ENCODE data around the gene OR4D5.

OR4D5 gene

DNA sequence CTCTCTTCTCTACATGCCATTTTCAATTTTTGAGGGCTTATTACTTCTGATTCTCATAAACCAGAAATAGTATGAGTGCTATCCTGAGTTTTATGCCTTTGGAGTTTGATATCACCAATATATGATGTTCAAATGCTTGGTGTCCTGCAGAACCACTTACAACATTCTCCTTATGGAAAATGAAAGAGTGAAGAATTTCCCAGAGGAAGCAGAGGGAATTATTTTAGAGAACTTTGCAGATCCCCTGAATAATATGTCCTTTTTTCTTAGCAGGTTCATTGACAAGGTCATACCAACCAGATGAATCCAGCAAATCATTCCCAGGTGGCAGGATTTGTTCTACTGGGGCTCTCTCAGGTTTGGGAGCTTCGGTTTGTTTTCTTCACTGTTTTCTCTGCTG is at the start of gene OR4D5:
Gene OR4D5 (plus strand): TSS at position 301 of the 400 bp plus-strand sequence. CDS start 0 bp downstream, at position 301.
- Histone ChIP-seq H3K36me3 (ENCODE audit: control insufficient read depth, insufficient read depth, low read length, severe bottlenecking) (no peaks in the 10 kb centered on the region), H3K9me3 (ENCODE audit: control insufficient read depth, low read length) (no peaks in the 10 kb centered on the region), H3K9ac (ENCODE audit: low read length) (no peak within 1 kb of the TSS), H3K4me1 (ENCODE audit: control insufficient read depth, insufficient read depth, low read length) (no peaks in the 10 kb centered on the region), H3K27me3 (replicated peaks; ENCODE audit: control insufficient read depth, insufficient read depth, low read length) (no peaks in the 10 kb centered on the region), H3K4me3 (ENCODE audit: low read length) (no peak within 1 kb of the TSS)
- DNase-seq (ENCODE audit: low read depth), result no peak

DNA sequence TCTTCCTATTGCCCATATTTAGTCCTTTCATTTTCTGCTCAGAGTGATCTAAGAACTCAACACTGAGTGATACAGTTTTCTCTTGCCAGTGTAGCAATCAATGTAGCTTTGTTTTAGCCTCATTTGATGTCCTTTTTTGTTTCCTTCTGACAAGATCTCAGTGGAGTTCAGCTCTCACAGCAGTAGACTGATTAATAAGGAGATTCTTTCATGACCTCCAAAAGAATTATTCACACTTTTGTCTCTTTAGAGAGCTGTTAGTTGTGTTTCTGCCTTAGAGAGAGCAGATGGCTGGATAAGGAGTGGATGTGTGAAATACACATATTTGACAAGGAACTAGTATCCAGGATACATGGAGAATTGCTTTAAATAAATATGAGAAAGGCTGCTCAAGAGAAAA is 47.4 kb upstream of the OR4D5 start:
- Histone ChIP-seq H3K4me3 (ENCODE audit: low read length) (no peak overlapping the region), H3K27me3 (replicated peaks; ENCODE audit: control insufficient read depth, insufficient read depth, low read length) (no peaks in the 10 kb centered on the region), H3K9ac (ENCODE audit: low read length) (no peak overlapping the region), H3K4me1 (ENCODE audit: control insufficient read depth, insufficient read depth, low read length) (no peaks in the 10 kb centered on the region), H3K36me3 (ENCODE audit: control insufficient read depth, insufficient read depth, low read length, severe bottlenecking) (no peaks in the 10 kb centered on the region), H3K9me3 (ENCODE audit: control insufficient read depth, low read length) (no peaks in the 10 kb centered on the region)
- no peak for DNase-seq (ENCODE audit: low read depth)

DNA sequence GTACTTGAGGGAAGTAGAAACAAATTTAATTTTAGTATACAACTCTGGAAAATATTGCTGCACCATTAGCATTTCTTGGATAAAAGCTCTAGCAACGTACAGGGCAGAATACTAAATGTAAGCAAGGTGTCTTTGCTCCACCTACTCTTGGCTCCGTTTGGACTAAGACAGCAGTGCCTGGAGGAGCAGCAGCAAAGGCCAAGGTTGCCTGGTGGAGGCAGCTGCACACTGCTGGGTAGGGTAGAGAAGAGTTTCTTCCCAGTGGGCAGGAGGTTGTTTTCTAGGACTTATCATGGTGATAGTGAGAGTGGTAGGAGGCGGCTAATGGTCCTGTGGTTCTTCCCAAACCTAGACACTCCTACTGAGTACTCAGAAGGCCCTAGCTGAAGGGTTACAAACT is 39.6 kb upstream of the OR4D5 start:
- Histone ChIP-seq H3K4me3 (ENCODE audit: low read length) (no peak overlapping the region), H3K4me1 (ENCODE audit: control insufficient read depth, insufficient read depth, low read length) (no peaks in the 10 kb centered on the region), H3K9me3 (ENCODE audit: control insufficient read depth, low read length) (no peaks in the 10 kb centered on the region), H3K36me3 (ENCODE audit: control insufficient read depth, insufficient read depth, low read length, severe bottlenecking) (no peaks in the 10 kb centered on the region), H3K9ac (ENCODE audit: low read length) (no peak overlapping the region), H3K27me3 (replicated peaks; ENCODE audit: control insufficient read depth, insufficient read depth, low read length) (no peaks in the 10 kb centered on the region)
- no peak for DNase-seq (ENCODE audit: low read depth)

DNA sequence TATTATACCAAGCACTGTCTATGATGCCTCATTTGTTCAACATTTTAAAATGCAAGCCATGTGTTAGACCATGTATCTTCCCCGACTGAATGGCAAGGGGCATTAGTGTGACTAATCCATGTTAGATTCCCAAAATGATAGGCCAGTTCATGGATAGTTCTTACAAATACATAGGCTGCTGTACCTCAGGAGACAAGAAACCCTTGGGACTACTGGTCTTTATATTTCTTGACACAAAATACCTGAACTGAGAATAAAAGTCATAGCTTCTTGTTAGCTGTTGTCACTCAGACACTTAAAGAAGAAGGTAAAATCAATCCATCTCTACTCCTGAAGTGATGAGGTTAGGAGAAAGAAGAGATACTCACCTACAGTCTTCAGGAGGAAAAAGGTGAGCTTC is 37.5 kb upstream of the OR4D5 start, which contains the start of gene OR8D4:
Gene OR8D4 (plus strand): TSS at position 301 of the 400 bp plus-strand sequence. CDS start 4,265 bp downstream, outside the sequence.
- DNase-seq (ENCODE audit: low read depth), result no peak
- Histone ChIP-seq H3K9ac (ENCODE audit: low read length) (no peak within 1 kb of the TSS), H3K27me3 (replicated peaks; ENCODE audit: control insufficient read depth, insufficient read depth, low read length) (no peaks in the 10 kb centered on the region), H3K4me3 (ENCODE audit: low read length) (no peak within 1 kb of the TSS), H3K9me3 (ENCODE audit: control insufficient read depth, low read length) (no peaks in the 10 kb centered on the region), H3K4me1 (ENCODE audit: control insufficient read depth, insufficient read depth, low read length) (no peaks in the 10 kb centered on the region), H3K36me3 (ENCODE audit: control insufficient read depth, insufficient read depth, low read length, severe bottlenecking) (no peaks in the 10 kb centered on the region)

DNA sequence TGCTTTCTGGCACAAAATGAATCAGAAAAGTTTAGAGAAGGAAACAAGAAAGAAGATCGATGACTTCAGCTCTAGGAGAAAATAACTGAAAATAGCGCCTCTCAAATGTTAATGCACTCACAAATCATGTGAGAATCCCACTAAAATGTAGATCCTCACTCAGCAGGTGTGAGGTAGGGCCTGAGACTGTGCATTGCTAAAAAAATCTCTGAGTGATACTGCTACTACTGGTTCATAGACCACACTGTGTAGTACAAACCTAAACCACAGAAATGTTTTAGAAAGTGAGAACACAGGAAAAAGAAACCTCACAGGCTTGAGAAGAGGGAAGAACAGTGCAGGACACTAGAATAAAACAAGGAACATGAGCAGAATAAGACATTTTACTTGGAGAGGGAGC is 35.5 kb upstream of the OR4D5 start:
- Histone ChIP-seq H3K27me3 (replicated peaks; ENCODE audit: control insufficient read depth, insufficient read depth, low read length) (no peaks in the 10 kb centered on the region), H3K36me3 (ENCODE audit: control insufficient read depth, insufficient read depth, low read length, severe bottlenecking) (no peaks in the 10 kb centered on the region), H3K9ac (ENCODE audit: low read length) (no peak overlapping the region), H3K9me3 (ENCODE audit: control insufficient read depth, low read length) (no peaks in the 10 kb centered on the region), H3K4me1 (ENCODE audit: control insufficient read depth, insufficient read depth, low read length) (no peaks in the 10 kb centered on the region), H3K4me3 (ENCODE audit: low read length) (no peak overlapping the region)
- DNase-seq (ENCODE audit: low read depth), result no peak

DNA sequence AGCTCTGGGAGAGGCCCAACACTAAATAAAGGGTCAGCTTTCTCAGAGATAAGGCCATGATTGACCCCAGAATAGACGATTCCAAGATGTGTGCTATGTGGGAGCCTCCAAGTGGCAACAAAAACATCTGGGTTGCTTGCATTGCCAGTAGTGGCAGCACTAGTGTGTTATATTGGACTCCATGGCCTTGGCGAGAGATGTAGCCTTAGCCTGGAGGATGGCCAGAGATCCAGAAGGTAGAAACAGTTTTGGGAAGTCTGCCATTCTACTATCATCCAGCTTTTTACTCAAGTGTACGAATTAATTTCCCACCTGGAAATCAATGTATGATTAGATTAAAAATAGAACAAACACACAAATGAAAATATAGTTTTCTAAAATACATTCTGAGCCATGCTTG is 34.5 kb upstream of the OR4D5 start:
- Histone ChIP-seq H3K9me3 (ENCODE audit: control insufficient read depth, low read length) (no peaks in the 10 kb centered on the region), H3K4me1 (ENCODE audit: control insufficient read depth, insufficient read depth, low read length) (no peaks in the 10 kb centered on the region), H3K27me3 (replicated peaks; ENCODE audit: control insufficient read depth, insufficient read depth, low read length) (no peaks in the 10 kb centered on the region), H3K9ac (ENCODE audit: low read length) (no peak overlapping the region), H3K4me3 (ENCODE audit: low read length) (no peak overlapping the region), H3K36me3 (ENCODE audit: control insufficient read depth, insufficient read depth, low read length, severe bottlenecking) (no peaks in the 10 kb centered on the region)
- DNase-seq (ENCODE audit: low read depth), result no peak

DNA sequence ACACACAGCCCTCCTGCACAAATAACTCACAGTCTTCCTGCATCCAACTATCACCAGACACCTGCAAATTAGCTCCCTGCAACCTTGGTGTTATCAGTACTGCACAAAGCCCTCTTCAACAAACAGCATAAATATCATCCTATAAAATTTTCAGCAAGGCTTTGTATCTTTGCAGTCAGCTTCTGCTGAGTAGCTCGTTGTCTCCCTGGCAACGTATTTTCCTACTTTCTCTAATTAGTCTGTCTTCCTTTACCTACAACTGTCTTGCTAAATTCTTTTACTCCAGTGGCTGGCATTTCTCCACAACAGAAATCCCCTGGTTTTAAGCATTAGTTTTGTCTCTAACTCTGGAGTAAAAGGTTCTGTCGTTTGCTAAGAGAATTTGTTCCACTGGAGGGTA is 33.6 kb upstream of the OR4D5 start:
- Histone ChIP-seq H3K9ac (ENCODE audit: low read length) (no peak overlapping the region), H3K9me3 (ENCODE audit: control insufficient read depth, low read length) (no peaks in the 10 kb centered on the region), H3K4me1 (ENCODE audit: control insufficient read depth, insufficient read depth, low read length) (no peaks in the 10 kb centered on the region), H3K4me3 (ENCODE audit: low read length) (no peak overlapping the region), H3K27me3 (replicated peaks; ENCODE audit: control insufficient read depth, insufficient read depth, low read length) (no peaks in the 10 kb centered on the region), H3K36me3 (ENCODE audit: control insufficient read depth, insufficient read depth, low read length, severe bottlenecking) (no peaks in the 10 kb centered on the region)
- DNase-seq (ENCODE audit: low read depth), result no peak

DNA sequence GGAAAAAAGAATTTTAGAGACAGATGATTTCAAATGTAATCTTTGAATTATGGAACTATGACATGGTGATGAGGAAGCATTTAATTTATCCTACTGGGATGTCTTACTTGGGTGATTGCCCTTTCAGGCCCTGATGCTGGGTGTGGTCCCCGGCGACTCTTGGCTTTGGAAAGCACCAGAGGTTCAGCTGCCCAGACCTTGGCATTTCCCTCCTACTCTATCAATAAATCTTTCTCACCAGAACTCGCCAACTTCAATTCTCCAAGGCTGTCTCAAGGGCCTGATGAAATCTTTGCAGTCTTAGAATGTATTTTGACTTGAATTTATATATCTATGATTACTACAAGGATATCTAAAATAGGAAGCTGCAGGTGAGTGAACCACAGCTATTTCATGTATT is 18.5 kb upstream of the OR4D5 start:
- no peak overlapping the region for H3K9ac ChIP-seq (ENCODE audit: low read length)
- H3K4me3 ChIP-seq (ENCODE audit: low read length), result no peak overlapping the region
- H3K27me3 ChIP-seq (replicated peaks; ENCODE audit: control insufficient read depth, insufficient read depth, low read length), result no peaks in the 10 kb centered on the region
- no peaks in the 10 kb centered on the region for H3K9me3 ChIP-seq (ENCODE audit: control insufficient read depth, low read length)
- no peaks in the 10 kb centered on the region for H3K36me3 ChIP-seq (ENCODE audit: control insufficient read depth, insufficient read depth, low read length, severe bottlenecking)
- DNase-seq (ENCODE audit: low read depth), result no peak
- no peaks in the 10 kb centered on the region for H3K4me1 ChIP-seq (ENCODE audit: control insufficient read depth, insufficient read depth, low read length)

DNA sequence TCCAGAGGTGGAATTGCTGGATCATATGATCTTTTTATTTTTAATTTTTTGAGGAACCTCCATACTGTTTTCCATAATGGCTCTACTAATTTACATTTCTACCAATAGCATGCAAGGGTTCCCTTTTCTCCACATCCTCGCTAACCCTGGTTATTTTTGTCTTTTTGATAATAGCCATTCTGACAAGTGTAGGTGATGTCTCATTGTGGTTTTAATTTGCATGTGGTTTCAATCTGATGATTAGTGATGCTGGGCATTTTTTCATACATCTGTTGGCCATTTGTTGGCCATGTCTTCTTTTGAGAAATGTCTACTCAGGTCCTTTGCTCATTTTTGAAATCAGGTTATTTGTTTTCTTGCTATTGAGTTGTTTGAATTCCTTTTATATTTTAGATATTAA is 15.4 kb upstream of the OR4D5 start:
- no peak overlapping the region for H3K4me3 ChIP-seq (ENCODE audit: low read length)
- no peak for DNase-seq (ENCODE audit: low read depth)

DNA sequence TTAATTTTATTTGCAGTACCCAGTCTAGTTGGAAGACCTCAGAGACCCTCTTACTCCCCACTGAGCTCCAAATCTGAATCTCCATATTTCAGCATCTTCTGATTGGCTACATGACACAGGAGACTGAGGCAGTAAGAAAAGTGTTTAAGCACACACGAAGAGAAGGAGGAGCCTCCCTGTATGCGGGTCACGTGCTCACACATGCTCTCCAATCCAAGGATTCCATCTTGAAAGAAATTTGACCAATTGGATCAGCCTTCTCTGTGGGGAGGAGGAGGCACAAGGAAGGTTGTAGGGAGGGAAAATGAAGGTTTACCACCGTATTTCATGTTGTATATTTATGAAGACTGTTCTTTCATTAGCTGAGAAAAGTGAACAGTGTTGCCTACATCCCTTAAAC is 3.0 kb downstream of the OR4D5 start:
- Histone ChIP-seq H3K36me3 (ENCODE audit: control insufficient read depth, insufficient read depth, low read length, severe bottlenecking) (no peaks in the 10 kb centered on the region), H3K9ac (ENCODE audit: low read length) (no peak overlapping the region), H3K4me3 (ENCODE audit: low read length) (no peak overlapping the region), H3K9me3 (ENCODE audit: control insufficient read depth, low read length) (no peaks in the 10 kb centered on the region), H3K27me3 (replicated peaks; ENCODE audit: control insufficient read depth, insufficient read depth, low read length) (no peaks in the 10 kb centered on the region), H3K4me1 (ENCODE audit: control insufficient read depth, insufficient read depth, low read length) (no peaks in the 10 kb centered on the region)
- DNase-seq (ENCODE audit: low read depth), result no peak

More for the DNA sequence above, 15.4 kb upstream of the OR4D5 start:
- Histone ChIP-seq H3K36me3 (ENCODE audit: control insufficient read depth, insufficient read depth, low read length, severe bottlenecking) (no peaks in the 10 kb centered on the region), H3K9me3 (ENCODE audit: control insufficient read depth, low read length) (no peaks in the 10 kb centered on the region), H3K9ac (ENCODE audit: low read length) (no peak overlapping the region), H3K4me1 (ENCODE audit: control insufficient read depth, insufficient read depth, low read length) (no peaks in the 10 kb centered on the region), H3K27me3 (replicated peaks; ENCODE audit: control insufficient read depth, insufficient read depth, low read length) (no peaks in the 10 kb centered on the region)

DNA sequence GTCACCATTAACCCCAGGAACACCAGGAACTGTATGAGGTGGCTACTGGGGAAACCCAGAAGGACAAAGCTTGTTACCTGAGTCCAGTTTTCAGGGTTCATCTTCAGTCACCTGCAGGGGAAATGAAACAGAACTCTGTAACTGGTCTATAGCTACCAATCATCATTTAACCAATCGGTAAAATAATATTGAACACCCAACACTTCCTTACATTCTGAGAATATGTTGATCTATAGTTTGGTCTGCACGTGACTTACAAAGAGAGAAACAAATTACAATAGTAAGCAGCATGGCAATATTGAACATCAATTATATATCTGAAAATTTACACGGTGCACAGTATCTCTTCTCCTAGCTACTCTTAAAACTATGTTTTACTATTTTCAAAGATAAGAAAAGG is 4.3 kb downstream of the OR4D5 start, which contains the start of gene OR6T1:
Gene OR6T1 (minus strand): TSS at position 101 of the 400 bp plus-strand sequence. CDS start 0 bp downstream, at position 101.
- Histone ChIP-seq H3K4me1 (ENCODE audit: control insufficient read depth, insufficient read depth, low read length) (no peaks in the 10 kb centered on the region), H3K36me3 (ENCODE audit: control insufficient read depth, insufficient read depth, low read length, severe bottlenecking) (no peaks in the 10 kb centered on the region), H3K27me3 (replicated peaks; ENCODE audit: control insufficient read depth, insufficient read depth, low read length) (no peaks in the 10 kb centered on the region), H3K9me3 (ENCODE audit: control insufficient read depth, low read length) (peaks cover 4% of the 10 kb centered on the region), H3K4me3 (ENCODE audit: low read length) (no peak within 1 kb of the TSS), H3K9ac (ENCODE audit: low read length) (no peak within 1 kb of the TSS)
- DNase-seq (ENCODE audit: low read depth), result no peak

DNA sequence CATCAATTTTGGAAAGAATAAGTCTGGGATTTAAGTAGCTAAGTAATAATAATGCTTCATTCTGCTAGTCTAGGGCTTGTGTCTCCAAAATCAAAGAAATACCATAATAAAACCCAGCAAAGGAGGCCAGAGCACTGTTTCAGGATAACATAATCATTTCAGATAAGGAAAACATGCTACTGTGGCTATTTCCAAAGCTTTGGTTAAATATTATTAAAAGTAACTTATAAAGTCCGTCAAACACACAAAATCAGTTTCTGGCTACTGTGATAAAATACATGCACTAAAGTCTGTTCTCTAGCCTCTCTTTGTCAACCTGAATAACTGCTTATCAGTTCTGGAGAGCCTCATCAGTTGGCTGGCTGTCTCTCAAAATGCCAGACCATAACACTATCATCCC is 5.7 kb downstream of the OR4D5 start:
- Histone ChIP-seq H3K36me3 (ENCODE audit: control insufficient read depth, insufficient read depth, low read length, severe bottlenecking) (no peaks in the 10 kb centered on the region), H3K9me3 (ENCODE audit: control insufficient read depth, low read length) (peaks cover 4% of the 10 kb centered on the region), H3K4me3 (ENCODE audit: low read length) (no peak overlapping the region), H3K27me3 (replicated peaks; ENCODE audit: control insufficient read depth, insufficient read depth, low read length) (no peaks in the 10 kb centered on the region), H3K4me1 (ENCODE audit: control insufficient read depth, insufficient read depth, low read length) (no peaks in the 10 kb centered on the region), H3K9ac (ENCODE audit: low read length) (no peak overlapping the region)
- DNase-seq (ENCODE audit: low read depth), result no peak
